ENCODE data around the gene ANKHD1. TPM values are rescaled to one million over a fixed set of nuclear protein-coding genes. Genes with fewer than 3 reads are reported as not detected.
"Not testable (repeated sequence)": the region's sequence is repeated elsewhere in the genome, so short reads cannot be mapped to it uniquely, and the experiment has no call there.

The ANKHD1 gene
- total RNA-seq, 2 donors from 2014 or later: 69.7 to 112 TPM

- Histone ChIP-seq H3K4me1 (replicated peaks) (no peaks in the 10 kb centered on the region), H3K27me3 (replicated peaks; ENCODE audit: insufficient read depth) (no peaks in the 10 kb centered on the region), H3K4me3 (no peak overlapping the region), H3K27ac (no peak overlapping the region), H3K9me3 (no peaks in the 10 kb centered on the region), H3K36me3 (no peaks in the 10 kb centered on the region)
- WGBS: 93% methylated on average over 2 of the region's 2 CpGs
- no peak for DNase-seq (ENCODE audit: low spot score)
- intact Hi-C loops (cut with DNase I): no loop called here
- no peak for TF ChIP-seq POLR2A (IDR thresholded peaks at IDR 0.05)
- no peak for TF ChIP-seq POLR2AphosphoS5 (IDR thresholded peaks at IDR 0.05)
- TF ChIP-seq CTCF (IDR thresholded peaks at IDR 0.05): no peak
Observed at GRCh38 chr5:140429724-140430123, 28.1 kb downstream of the ANKHD1 start.

- TF ChIP-seq CTCF (IDR thresholded peaks at IDR 0.05) (no peak), POLR2A (IDR thresholded peaks at IDR 0.05) (no peak), POLR2AphosphoS5 (IDR thresholded peaks at IDR 0.05) (no peak)
- Histone ChIP-seq H3K27ac (no peak overlapping the region), H3K27me3 (replicated peaks; ENCODE audit: insufficient read depth) (no peaks in the 10 kb centered on the region), H3K4me3 (no peak overlapping the region), H3K9me3 (no peaks in the 10 kb centered on the region), H3K36me3 (no peaks in the 10 kb centered on the region), H3K4me1 (replicated peaks) (no peaks in the 10 kb centered on the region)
- 71% methylated on average over 1 of the region's 1 CpG for WGBS
- intact Hi-C loops (cut with DNase I): no loop called here
- no peak for DNase-seq (ENCODE audit: low spot score)
Observed at GRCh38 chr5:140432212-140432611, 30.6 kb downstream of the ANKHD1 start.

- no peaks in the 10 kb centered on the region for H3K36me3 ChIP-seq
- TF ChIP-seq POLR2A (IDR thresholded peaks at IDR 0.05): no peak
- TF ChIP-seq CTCF (IDR thresholded peaks at IDR 0.05): no peak
- no peak for TF ChIP-seq POLR2AphosphoS5 (IDR thresholded peaks at IDR 0.05)
- intact Hi-C loops (cut with DNase I): no loop called here
- H3K9me3 ChIP-seq: no peaks in the 10 kb centered on the region
- 88% methylated on average over 8 of the region's 8 CpGs for WGBS
- DNase-seq (ENCODE audit: low spot score): no peak
- H3K27me3 ChIP-seq (replicated peaks; ENCODE audit: insufficient read depth): no peaks in the 10 kb centered on the region
- no peak overlapping the region for H3K4me3 ChIP-seq
- no peak overlapping the region for H3K27ac ChIP-seq
- H3K4me1 ChIP-seq (replicated peaks): no peaks in the 10 kb centered on the region
Observed at GRCh38 chr5:140432916-140433315, 31.3 kb downstream of the ANKHD1 start.

- H3K27me3 ChIP-seq (replicated peaks; ENCODE audit: insufficient read depth); H3K27ac ChIP-seq; H3K9me3 ChIP-seq; H3K4me3 ChIP-seq; H3K4me1 ChIP-seq (replicated peaks); H3K36me3 ChIP-seq; DNase-seq (ENCODE audit: low spot score); intact Hi-C loops (cut with DNase I): not testable (repeated sequence)
- WGBS: 97% methylated on average over 4 of the region's 4 CpGs
Observed at GRCh38 chr5:140457368-140457767, 55.7 kb downstream of the ANKHD1 start.

GRCh38 chr5:140466981-140467742 lies 65.5 kb downstream of the ANKHD1 start:
- intact Hi-C loops (cut with DNase I): no loop called here
- Histone ChIP-seq H3K27ac (no peak overlapping the region), H3K36me3 (no peaks in the 10 kb centered on the region), H3K4me1 (replicated peaks) (no peaks in the 10 kb centered on the region), H3K27me3 (replicated peaks; ENCODE audit: insufficient read depth) (no peaks in the 10 kb centered on the region), H3K4me3 (no peak overlapping the region), H3K9me3 (no peaks in the 10 kb centered on the region)
- DNase-seq (ENCODE audit: low spot score): no peak
- 86% methylated on average over 1 of the region's 1 CpG for WGBS
- TF ChIP-seq POLR2AphosphoS5 (IDR thresholded peaks at IDR 0.05) (no peak), POLR2A (IDR thresholded peaks at IDR 0.05) (no peak), CTCF (IDR thresholded peaks at IDR 0.05) (no peak)

Measured in prostate gland (tissue), 2 donors.